ENCODE results near the gene TACC2.
"Not testable (repeated sequence)": the region's sequence is repeated elsewhere in the genome, so short reads cannot be mapped to it uniquely, and the experiment has no call there.

TACC2 gene
- total RNA-seq, result 0 to 0.24 reads per million in 2 experiments

GRCh38 chr10:121988361-121989324, at the start of gene TACC2:
TACC2 (plus strand) TSS chr10:121989163; CDS start chr10:122021982, 32,819 bp downstream.
- DNase-seq (ENCODE audit: low read depth), result no peak

- DNase-seq (ENCODE audit: low read depth), result no peak
These were observed 47.4 kb upstream of the TACC2 start for GRCh38 chr10:121941532-121941931.

- no peak for DNase-seq (ENCODE audit: low read depth)
These were observed 46.1 kb upstream of the TACC2 start for GRCh38 chr10:121942749-121943416.

GRCh38 chr10:121947343-121948330, 41.3 kb upstream of the TACC2 start:
- DNase-seq (ENCODE audit: low read depth), result no peak

- no peak for DNase-seq (ENCODE audit: low read depth)
These were observed 39.9 kb upstream of the TACC2 start for GRCh38 chr10:121949049-121949448.

- DNase-seq (ENCODE audit: low read depth), result no peak
These were observed 39.5 kb upstream of the TACC2 start for GRCh38 chr10:121949451-121949850.

- DNase-seq (ENCODE audit: low read depth), result no peak
These were observed 36.7 kb upstream of the TACC2 start for GRCh38 chr10:121952226-121952625.

- no peak for DNase-seq (ENCODE audit: low read depth)
These were observed 32.6 kb upstream of the TACC2 start for GRCh38 chr10:121956111-121957061.

GRCh38 chr10:121959671-121960070, 29.3 kb upstream of the TACC2 start:
- DNase-seq (ENCODE audit: low read depth), result no peak

- DNase-seq (ENCODE audit: low read depth), result no peak
These were observed 27.5 kb upstream of the TACC2 start for GRCh38 chr10:121961456-121961855.

- no peak for DNase-seq (ENCODE audit: low read depth)
These were observed 23.0 kb upstream of the TACC2 start for GRCh38 chr10:121965996-121966395.

GRCh38 chr10:121969086-121969485, 19.9 kb upstream of the TACC2 start:
- not testable (repeated sequence) for DNase-seq (ENCODE audit: low read depth)

GRCh38 chr10:121974019-121974534, 14.9 kb upstream of the TACC2 start:
- DNase-seq (ENCODE audit: low read depth), result no peak

- peak; percentile 39 for DNase-seq (ENCODE audit: low read depth)
These were observed 14.2 kb upstream of the TACC2 start, which contains the start of gene NSMCE4A for GRCh38 chr10:121974535-121975294. NSMCE4A (minus strand) TSS chr10:121975217; CDS start chr10:121975165, 52 bp downstream.

- DNase-seq (ENCODE audit: low read depth), result no peak
These were observed 13.5 kb upstream of the TACC2 start for GRCh38 chr10:121975295-121976086.

- DNase-seq (ENCODE audit: low read depth), result no peak
These were observed 12.4 kb upstream of the TACC2 start for GRCh38 chr10:121976607-121977006.

- DNase-seq (ENCODE audit: low read depth), result no peak
These were observed 10.5 kb upstream of the TACC2 start for GRCh38 chr10:121978511-121978910.

GRCh38 chr10:121981346-121981745, 7.6 kb upstream of the TACC2 start:
- no peak for DNase-seq (ENCODE audit: low read depth)

GRCh38 chr10:121983852-121984251, 5.1 kb upstream of the TACC2 start:
- no peak for DNase-seq (ENCODE audit: low read depth)
